GM10847 (cell line): Measurements from ENCODE around the gene ANKLE2.

Experiments used
- POLR2A ChIP-seq: IDR thresholded peaks from 2 replicates; pipeline ENCODE4 v1.6.1; 2011; ENCODE audit not compliant: insufficient read length; ENCODE audit errors: extremely low read depth

ANKLE2 gene

GRCh38 chr12:132690112-132690511 is 71.5 kb downstream of the ANKLE2 start:
- no peak for TF ChIP-seq POLR2A

- TF ChIP-seq POLR2A = no peak
These were observed 72.4 kb downstream of the ANKLE2 start for GRCh38 chr12:132689227-132689626.

- TF ChIP-seq POLR2A = peak; percentile 42
These were observed 74.1 kb downstream of the ANKLE2 start, which contains the start of the genes POLE and PXMP2 for GRCh38 chr12:132687211-132688164. Gene POLE, minus strand, starts transcription at chr12:132687342. Its CDS starts 27 bp downstream, at chr12:132687315. Gene PXMP2, plus strand, starts transcription at chr12:132687587. Its CDS starts 84 bp downstream, at chr12:132687671.

- TF ChIP-seq POLR2A = no peak
These were observed 74.8 kb downstream of the ANKLE2 start for GRCh38 chr12:132686825-132687210.

- no peak for TF ChIP-seq POLR2A
These were observed 76.2 kb downstream of the ANKLE2 start for GRCh38 chr12:132685400-132685799.

GRCh38 chr12:132677492-132677891 is 84.1 kb downstream of the ANKLE2 start:
- no peak for TF ChIP-seq POLR2A

GRCh38 chr12:132675757-132676432 is 85.7 kb downstream of the ANKLE2 start:
- TF ChIP-seq POLR2A = no peak
